ENCODE results near the gene IFT25. TPM values are rescaled to one million over a fixed set of nuclear protein-coding genes. Genes with fewer than 3 reads are reported as not detected.
A peak's percentile ranks its signal among the peaks of the same experiment; 100 is the strongest.

Gene IFT25
- total and polyA plus RNA-seq, 2 experiments from 2014 or later = 28.2 to 109 TPM

GRCh38 chr1:53986458-53986857 is 41.0 kb upstream of the IFT25 start (continued):
- no peak for TF ChIP-seq ZNF462 (CRISPR knock-in tag; IDR thresholded peaks at IDR 0.05)
- no peak for TF ChIP-seq ZNF331 (CRISPR knock-in tag; IDR thresholded peaks at IDR 0.05; ENCODE audit: low read depth)

- DNase-seq (ENCODE audit: low spot score) (no peak), ATAC-seq (no peak)
- H4K20me1 ChIP-seq (replicated peaks; ENCODE audit: insufficient read depth) = no peaks in the 10 kb centered on the region
- H3K4me2 ChIP-seq = 0 out of 2 replicates have a peak overlapping the region, but pooled peaks have one; percentile 32
- no peaks in the 10 kb centered on the region for H3K36me3 ChIP-seq (ENCODE audit: insufficient read depth)
- H3K4me3 ChIP-seq = no peak overlapping the region
- Mint-ChIP-seq H3K4me3 (no peak overlapping the region), H3K27ac (no peak overlapping the region), H3K9me3 (no peaks in the 10 kb centered on the region), H3K27me3 (ENCODE audit: insufficient read depth, low read depth, poor library complexity) (no peaks in the 10 kb centered on the region), H3K36me3 (ENCODE audit: low read depth) (no peaks in the 10 kb centered on the region), H3K4me1 (peaks cover 21% of the 10 kb centered on the region)
- peaks cover 15% of the 10 kb centered on the region for H3K4me1 ChIP-seq (ENCODE audit: insufficient read depth)
- no peaks in the 10 kb centered on the region for H3K79me2 ChIP-seq (replicated peaks; ENCODE audit: insufficient read depth)
- H3K27me3 ChIP-seq (ENCODE audit: insufficient read depth) = no peaks in the 10 kb centered on the region
- no peak overlapping the region for H3K27ac ChIP-seq (ENCODE audit: low read depth)
- H3K9me2 ChIP-seq (ENCODE audit: insufficient read depth) = no peaks in the 10 kb centered on the region
- TF ChIP-seq EZH2 (IDR thresholded peaks at IDR 0.05; ENCODE audit: low read depth, unreplicated experiment) (no peak), STAT1 (IDR thresholded peaks at IDR 0.05; ENCODE audit: unreplicated experiment) (no peak), CREB1 (CRISPR knock-in tag; IDR thresholded peaks at IDR 0.05; ENCODE audit: low read depth) (no peak), JUNB (IDR thresholded peaks at IDR 0.05; ENCODE audit: unreplicated experiment) (no peak)
- TF ChIP-seq, protein P1, sequence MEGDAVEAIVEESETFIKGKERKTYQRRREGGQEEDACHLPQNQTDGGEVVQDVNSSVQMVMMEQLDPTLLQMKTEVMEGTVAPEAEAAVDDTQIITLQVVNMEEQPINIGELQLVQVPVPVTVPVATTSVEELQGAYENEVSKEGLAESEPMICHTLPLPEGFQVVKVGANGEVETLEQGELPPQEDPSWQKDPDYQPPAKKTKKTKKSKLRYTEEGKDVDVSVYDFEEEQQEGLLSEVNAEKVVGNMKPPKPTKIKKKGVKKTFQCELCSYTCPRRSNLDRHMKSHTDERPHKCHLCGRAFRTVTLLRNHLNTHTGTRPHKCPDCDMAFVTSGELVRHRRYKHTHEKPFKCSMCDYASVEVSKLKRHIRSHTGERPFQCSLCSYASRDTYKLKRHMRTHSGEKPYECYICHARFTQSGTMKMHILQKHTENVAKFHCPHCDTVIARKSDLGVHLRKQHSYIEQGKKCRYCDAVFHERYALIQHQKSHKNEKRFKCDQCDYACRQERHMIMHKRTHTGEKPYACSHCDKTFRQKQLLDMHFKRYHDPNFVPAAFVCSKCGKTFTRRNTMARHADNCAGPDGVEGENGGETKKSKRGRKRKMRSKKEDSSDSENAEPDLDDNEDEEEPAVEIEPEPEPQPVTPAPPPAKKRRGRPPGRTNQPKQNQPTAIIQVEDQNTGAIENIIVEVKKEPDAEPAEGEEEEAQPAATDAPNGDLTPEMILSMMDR (conservative IDR thresholded peaks at IDR 0.05; ENCODE audit: low read depth in 2 of 2) = no peak
- H3F3A ChIP-seq (replicated peaks; ENCODE audit: low read depth) = no peaks in the 10 kb centered on the region
- peak overlapping the region; percentile 80 for H2AFZ ChIP-seq
Observed at GRCh38 chr1:53984726-53985125, 39.2 kb upstream of the IFT25 start.

Data from GM23338 (cell line).